GM10266 (cell line): ENCODE measurements around the gene RBPJ.
A peak's percentile ranks its signal among the peaks of the same experiment; 100 is the strongest.

Experiments used
- DNase-seq: peaks from one replicate; pipeline ENCODE4 v3.0.0; 2012; ENCODE audit errors: extremely low spot score
- CTCF ChIP-seq: IDR thresholded peaks from 2 replicates; pipeline ENCODE4 v1.5.1; 2012; ENCODE audit warnings: mild to moderate bottlenecking, low read depth; ENCODE audit not compliant: control insufficient read depth, insufficient read depth; ENCODE audit errors: missing control alignments

The RBPJ gene

GRCh38 chr4:26326791-26327190, 6.0 kb downstream of the RBPJ start:
- DNase-seq: no peak
- TF ChIP-seq CTCF: no peak

- no peak for DNase-seq
- TF ChIP-seq CTCF: peak; percentile 70
Measured at GRCh38 chr4:26330186-26330787, 9.5 kb downstream of the RBPJ start.

GRCh38 chr4:26330946-26331345, 10.1 kb downstream of the RBPJ start:
- DNase-seq: no peak
- no peak for TF ChIP-seq CTCF

- no peak for TF ChIP-seq CTCF
- DNase-seq: no peak
Measured at GRCh38 chr4:26331380-26331950, 10.7 kb downstream of the RBPJ start.

GRCh38 chr4:26334366-26334765, 13.6 kb downstream of the RBPJ start:
- no peak for DNase-seq

GRCh38 chr4:26337612-26338011, 16.8 kb downstream of the RBPJ start:
- DNase-seq: no peak
- no peak for TF ChIP-seq CTCF

More at GRCh38 chr4:26334366-26334765, 13.6 kb downstream of the RBPJ start:
- TF ChIP-seq CTCF: no peak

- no peak for DNase-seq
- no peak for TF ChIP-seq CTCF
Measured at GRCh38 chr4:26342328-26343037, 21.7 kb downstream of the RBPJ start.
